VCaP (cell line): ENCODE data around the gene TMEM147.

Experiments used
- H3K27ac ChIP-seq: fragments of 450-650 bp; 2 replicates; pipeline ENCODE4 v1.5.1; 2017
- CTCF ChIP-seq: fragments of 450-650 bp; conservative IDR thresholded peaks from 2 replicates; pipeline ENCODE4 v1.5.1; 2017; ENCODE audit warnings: mild to moderate bottlenecking, moderate library complexity

TMEM147 gene

GRCh38 chr19:35542209-35542608 lies 3.2 kb upstream of the TMEM147 start:
- H3K27ac ChIP-seq: no peak overlapping the region
- TF ChIP-seq CTCF: no peak

- no peak overlapping the region for H3K27ac ChIP-seq
- TF ChIP-seq CTCF: no peak
Measured at GRCh38 chr19:35543280-35544109, 1.9 kb upstream of the TMEM147 start.

GRCh38 chr19:35544110-35544802 lies 1.2 kb upstream of the TMEM147 start:
- TF ChIP-seq CTCF: no peak
- peak overlapping the region; percentile 84; the same call in 1 of the 2 replicates for H3K27ac ChIP-seq

GRCh38 chr19:35545855-35546381 lies 492 bp downstream of the TMEM147 start:
- peak overlapping the region; percentile 84 for H3K27ac ChIP-seq
- no peak for TF ChIP-seq CTCF

GRCh38 chr19:35546532-35546931 lies 1.1 kb downstream of the TMEM147 start:
- TF ChIP-seq CTCF: no peak
- H3K27ac ChIP-seq: peak overlapping the region; percentile 84

- TF ChIP-seq CTCF: peak; percentile 90
- H3K27ac ChIP-seq: no peak overlapping the region
Measured at GRCh38 chr19:35549174-35549788, 3.9 kb downstream of the TMEM147 start.

GRCh38 chr19:35549879-35550523 lies 4.6 kb downstream of the TMEM147 start:
- H3K27ac ChIP-seq: no peak overlapping the region
- TF ChIP-seq CTCF: no peak
